GM21529 (cell line): Measurements from ENCODE around the gene NLRP5.
"Not testable (repeated sequence)": the region's sequence is repeated elsewhere in the genome, so short reads cannot be mapped to it uniquely, and the experiment has no call there.

ENCODE experiments used
- ATAC-seq: cut with Tn5 transposase; IDR thresholded peaks from one replicate; pipeline ENCODE4 v1.9.1; 2021; ENCODE audit not compliant: unreplicated experiment

Gene NLRP5

GRCh38 chr19:55986487-55986886, at the start of gene NLRP5:
Gene NLRP5 (plus strand): TSS chr19:55986775.
- ATAC-seq, result no peak

- no peak for ATAC-seq
These were observed 47.4 kb upstream of the NLRP5 start for GRCh38 chr19:55939206-55939605.

GRCh38 chr19:55940306-55940705, 46.3 kb upstream of the NLRP5 start:
- ATAC-seq, result no peak

GRCh38 chr19:55947532-55947931, 39.0 kb upstream of the NLRP5 start, which contains the start of gene NLRP8:
Gene NLRP8 (plus strand): TSS chr19:55947832.
- ATAC-seq, result no peak

- ATAC-seq, result not testable (repeated sequence)
These were observed 36.0 kb upstream of the NLRP5 start for GRCh38 chr19:55950566-55950965.

GRCh38 chr19:55956431-55956830, 30.1 kb upstream of the NLRP5 start:
- ATAC-seq, result no peak

- ATAC-seq, result no peak
These were observed 28.2 kb upstream of the NLRP5 start for GRCh38 chr19:55958356-55958755.

GRCh38 chr19:55959996-55960675, 26.4 kb upstream of the NLRP5 start:
- ATAC-seq, result no peak

- no peak for ATAC-seq
These were observed 24.4 kb upstream of the NLRP5 start for GRCh38 chr19:55962186-55962585.

GRCh38 chr19:55973982-55974381, 12.6 kb upstream of the NLRP5 start:
- no peak for ATAC-seq

- no peak for ATAC-seq
These were observed 6.2 kb upstream of the NLRP5 start for GRCh38 chr19:55980415-55980814.

- no peak for ATAC-seq
These were observed 1.3 kb upstream of the NLRP5 start for GRCh38 chr19:55985254-55985653.

- ATAC-seq, result no peak
These were observed 4.3 kb downstream of the NLRP5 start for GRCh38 chr19:55990831-55991230.

- no peak for ATAC-seq
These were observed 6.9 kb downstream of the NLRP5 start for GRCh38 chr19:55993492-55993891.

- no peak for ATAC-seq
These were observed 28.2 kb downstream of the NLRP5 start for GRCh38 chr19:56014765-56015164.

GRCh38 chr19:56015756-56016155, 29.2 kb downstream of the NLRP5 start:
- no peak for ATAC-seq

- ATAC-seq, result not testable (repeated sequence)
These were observed 32.8 kb downstream of the NLRP5 start for GRCh38 chr19:56019325-56019724.

- not testable (repeated sequence) for ATAC-seq
These were observed 33.9 kb downstream of the NLRP5 start for GRCh38 chr19:56020355-56020975.

- ATAC-seq, result no peak
These were observed 40.2 kb downstream of the NLRP5 start for GRCh38 chr19:56026769-56027168.

- no peak for ATAC-seq
These were observed 67.0 kb downstream of the NLRP5 start for GRCh38 chr19:56053596-56053995.

- no peak for ATAC-seq
These were observed 79.8 kb downstream of the NLRP5 start for GRCh38 chr19:56066152-56067023.

GRCh38 chr19:56069642-56070041, 83.1 kb downstream of the NLRP5 start:
- ATAC-seq, result no peak
